ENCODE results near the gene LIMS2.

Gene LIMS2

GRCh38 chr2:127674241-127675209 lies 805 bp downstream of the LIMS2 start:
- Histone ChIP-seq H3K9me3 (ENCODE audit: control insufficient read depth, insufficient read depth, low read depth, low read length) (no peaks in the 10 kb centered on the region), H3K4me1 (ENCODE audit: control insufficient read depth, insufficient read depth, low read length) (no peaks in the 10 kb centered on the region), H3K36me3 (ENCODE audit: control insufficient read depth in 2 of 2, insufficient read depth in 1 of 2, low read length in 2 of 2) (no peaks in the 10 kb centered on the region), H3K4me3 (ENCODE audit: low read depth, low read length) (peak overlapping the region; percentile 41), H3K27ac (ENCODE audit: extremely low read depth, low read depth, low read length) (peak overlapping the region; percentile 28; the same call in 1 of the 2 replicates)
- ChIA-PET POLR2A (interaction anchor here (2.2 kb wide), 1 partner anchor 27 kb away, joined by 12 read pairs; the partner anchor contains the start of gene SFT2D3), CTCF (interaction anchor here (1.4 to 2.3 kb wide), 3 partner anchors 24 to 83 kb away, joined by 5 to 9 read pairs (median 8); no protein-coding TSS in a partner anchor)
- no peak for TF ChIP-seq ZNF777 (tag by site-specific recombination; IDR thresholded peaks at IDR 0.05; ENCODE audit: borderline replicate concordance)
- TF ChIP-seq ZFHX2 (tag by site-specific recombination; conservative IDR thresholded peaks at IDR 0.05), result peak; percentile 38
- TF ChIP-seq ZNF292 (tag by site-specific recombination; IDR thresholded peaks at IDR 0.05; ENCODE audit: borderline replicate concordance, low read depth), result no peak
- TF ChIP-seq PATZ1 (tag by site-specific recombination; IDR thresholded peaks at IDR 0.05), result 0 out of 2 replicates have a peak, but pooled peaks have one; percentile 26
- peak; percentile 59 for TF ChIP-seq ZBTB8A (tag by site-specific recombination; IDR thresholded peaks at IDR 0.05)
- no peak for TF ChIP-seq SCRT1 (tag by site-specific recombination; IDR thresholded peaks at IDR 0.05; ENCODE audit: borderline replicate concordance)
- TF ChIP-seq ZBTB20 (tag by site-specific recombination; IDR thresholded peaks at IDR 0.05), result peak; percentile 72
- TF ChIP-seq ZNF112 (tag by site-specific recombination; IDR thresholded peaks at IDR 0.05), result no peak
- TF ChIP-seq ZBTB26 (tag by site-specific recombination; optimal IDR thresholded peaks at IDR 0.05), result peak; percentile 7
- TF ChIP-seq, protein P1, sequence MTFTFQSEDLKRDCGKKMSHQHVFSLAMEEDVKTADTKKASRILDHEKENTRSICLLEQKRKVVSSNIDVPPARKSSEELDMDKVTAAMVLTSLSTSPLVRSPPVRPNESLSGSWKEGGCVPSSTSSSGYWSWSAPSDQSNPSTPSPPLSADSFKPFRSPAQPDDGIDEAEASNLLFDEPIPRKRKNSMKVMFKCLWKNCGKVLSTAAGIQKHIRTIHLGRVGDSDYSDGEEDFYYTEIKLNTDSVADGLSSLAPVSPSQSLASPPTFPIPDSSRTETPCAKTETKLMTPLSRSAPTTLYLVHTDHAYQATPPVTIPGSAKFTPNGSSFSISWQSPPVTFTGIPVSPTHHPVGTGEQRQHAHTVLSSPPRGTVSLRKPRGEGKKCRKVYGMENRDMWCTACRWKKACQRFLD (tag by site-specific recombination; IDR thresholded peaks at IDR 0.05), result no peak
- no peak for TF ChIP-seq ZNF677 (tag by site-specific recombination; IDR thresholded peaks at IDR 0.05)
- TF ChIP-seq KLF1 (tag by site-specific recombination; IDR thresholded peaks at IDR 0.05), result peak; percentile 29; the same call in 1 of the 2 replicates

- ChIA-PET POLR2A (no interaction called here), CTCF (interaction anchor here (1.4 kb wide), 1 partner anchor 23 kb away, joined by 5 read pairs; no protein-coding TSS in a partner anchor)
- H3K27ac ChIP-seq (ENCODE audit: extremely low read depth, low read depth, low read length), result no peak overlapping the region
- H3K4me3 ChIP-seq (ENCODE audit: low read depth, low read length), result no peak overlapping the region
- no peaks in the 10 kb centered on the region for H3K36me3 ChIP-seq (ENCODE audit: control insufficient read depth in 2 of 2, insufficient read depth in 1 of 2, low read length in 2 of 2)
- TF ChIP-seq ZNF571 (tag by site-specific recombination; IDR thresholded peaks at IDR 0.05) (no peak), GLIS1 (tag by site-specific recombination; IDR thresholded peaks at IDR 0.05) (peak; percentile 88), ZIC2 (tag by site-specific recombination; IDR thresholded peaks at IDR 0.05) (0 out of 2 replicates have a peak, but pooled peaks have one; percentile 9)
- H3K4me1 ChIP-seq (ENCODE audit: control insufficient read depth, insufficient read depth, low read length), result no peaks in the 10 kb centered on the region
- H3K9me3 ChIP-seq (ENCODE audit: control insufficient read depth, insufficient read depth, low read depth, low read length), result no peaks in the 10 kb centered on the region
Measured at GRCh38 chr2:127673291-127674069, 1.9 kb downstream of the LIMS2 start.

Data from HEK293 (cell line).